Sigmoid colon (tissue), 7 donors: ENCODE data around the gene SHPK. TPM values are rescaled to one million over a fixed set of nuclear protein-coding genes. Genes with fewer than 3 reads are reported as not detected.

ENCODE experiments used
- DNase-seq: peaks from one replicate; pipeline ENCODE4 v3.0.0-alpha.2; 2019
- H3K27ac ChIP-seq, 4 donors: fragments of 200-600 bp; sonication (generic); one replicate each; pipeline ENCODE4 v1.5.1; 2016 to 2019; ENCODE audit warnings: mild to moderate bottlenecking in 1 of 4
- H3K27me3 ChIP-seq, 3 donors: fragments of 200-600 bp; sonication (generic); one replicate each; pipeline ENCODE4 v1.5.1; 2019; ENCODE audit warnings: mild to moderate bottlenecking in 1 of 3
- H3K36me3 ChIP-seq, 4 donors: fragments of 200-600 bp; sonication (generic); one replicate each; pipeline ENCODE4 v1.5.1; 2016 to 2019
- H3K4me1 ChIP-seq, 4 donors: fragments of 200-600 bp; sonication (generic); one replicate each; pipeline ENCODE4 v1.5.1; 2017 to 2019
- H3K4me3 ChIP-seq, 4 donors: fragments of 200-600 bp; sonication (generic); one replicate each; pipeline ENCODE4 v1.5.1; 2017 to 2019; ENCODE audit warnings: mild to moderate bottlenecking in 2 of 4, moderate library complexity in 1 of 4
- H3K9me3 ChIP-seq, 4 donors: fragments of 200-600 bp in 3 of 4; sonication (generic) in 3 of 4; one replicate each; pipeline versions ENCODE4 v1.5.1 to v1.6.1; 2013 to 2019
- CTCF ChIP-seq, 4 experiments: fragments of 450-650 bp in 3 of 4; fragments of 200-600 bp in 1 of 4; IDR thresholded peaks; one replicate each; pipeline ENCODE4 v1.5.1; 2016 to 2019; ENCODE audit warnings: antibody characterized with exemption in 4 of 4, mild to moderate bottlenecking in 3 of 4, moderate library complexity in 2 of 4
- EP300 ChIP-seq, 4 donors: sonication (generic); formaldehyde crosslinking; IDR thresholded peaks; one replicate each; pipeline ENCODE4 v1.6.1; 2017; ENCODE audit warnings: antibody characterized with exemption in 4 of 4
- POLR2A ChIP-seq, 2 donors: fragments of 450-650 bp; IDR thresholded peaks; one replicate each; pipeline ENCODE4 v1.6.1; 2016; ENCODE audit warnings: antibody characterized with exemption in 2 of 2, mild to moderate bottlenecking in 2 of 2, moderate library complexity in 2 of 2
- POLR2AphosphoS5 ChIP-seq, 4 donors: sonication (generic); formaldehyde crosslinking; IDR thresholded peaks; one replicate each; pipeline ENCODE4 v1.6.1; 2017; ENCODE audit warnings: antibody characterized with exemption in 4 of 4
- WGBS, 2 donors: extraction: QIAGEN DNeasy Blood & Tissue Kit; methylation state at CpG; one replicate each; pipeline ENCODE4 v1.1.7; 2013; 5-methylcytosine and 5-hydroxymethylcytosine counted together
- intact Hi-C: fragments of 100-400 bp; cut with DNase I; formaldehyde crosslinking; loops from one replicate; pipeline ENCODE4 v1.15.1; 2023
- polyA plus RNA-seq, 3 donors: library from polyadenylated mRNA; stranded (reverse); fragments of 200-250 nt; gene quantifications; one replicate each; pipeline ENCODE4 v1.2.3, GENCODE V29; 2013
- total RNA-seq, 4 donors: library from RNA; depleted of rRNA; stranded (reverse); fragments of >200 nt; gene quantifications; one replicate each; pipeline ENCODE4 v1.1.0, GENCODE V29; 2016
- donor health status: healthy with polysubstance abuse.
- donor health status: Bipolar disorder and iron deficiency.
- donor health status: healthy.

The SHPK gene
- total and polyA plus RNA-seq, 7 donors, result 5.8 to 12.7 (median 7.8) TPM

GRCh38 chr17:3592216-3592860 is 43.7 kb downstream of the SHPK start:
- no peak for DNase-seq
- Histone ChIP-seq H3K4me1 (peaks cover 0 to 8% (median 0%) of the 10 kb centered on the region in 4 donors), H3K36me3 (peaks cover 0 to 34% (median 10%) of the 10 kb centered on the region in 4 donors), H3K9me3 (no peaks in the 10 kb centered on the region), H3K27me3 (no peaks in the 10 kb centered on the region), H3K27ac (no peak overlapping the region), H3K4me3 (no peak overlapping the region)
- 92 to 94% methylated on average over 15 of the region's 15 CpGs for WGBS, 2 donors
- TF ChIP-seq EP300 (IDR thresholded peaks at IDR 0.05) (no peak), POLR2AphosphoS5 (IDR thresholded peaks at IDR 0.05) (no peak), CTCF (IDR thresholded peaks at IDR 0.05) (no peak), POLR2A (IDR thresholded peaks at IDR 0.05) (no peak)
- intact Hi-C loops, result no loop called here

DNA sequence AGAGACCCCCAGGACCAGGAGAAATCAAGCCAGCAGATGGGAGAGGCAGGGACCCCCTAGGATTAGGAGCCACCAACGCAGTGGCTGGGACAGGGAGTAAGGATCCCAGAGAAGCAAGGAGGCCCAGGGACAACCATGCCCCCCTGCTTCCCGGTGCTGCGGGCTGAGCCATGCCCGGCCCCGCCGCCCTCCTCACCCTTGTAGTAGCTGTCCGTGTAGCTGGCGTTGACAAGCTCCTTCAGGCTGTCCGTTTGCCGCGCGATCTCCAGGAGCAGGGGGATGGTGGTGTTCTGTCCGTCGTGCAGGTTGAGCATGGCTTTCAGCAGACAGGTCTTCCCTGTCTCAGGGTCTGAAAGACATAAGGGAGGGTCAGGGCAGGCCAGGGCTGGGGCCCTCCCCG is 45.3 kb downstream of the SHPK start:
- Histone ChIP-seq H3K4me1 (peaks cover 0 to 8% (median 0%) of the 10 kb centered on the region in 4 donors), H3K36me3 (peaks cover 0 to 49% (median 11%) of the 10 kb centered on the region in 4 donors), H3K27me3 (no peaks in the 10 kb centered on the region), H3K9me3 (no peaks in the 10 kb centered on the region), H3K4me3 (no peak overlapping the region), H3K27ac (no peak overlapping the region)
- TF ChIP-seq POLR2AphosphoS5 (IDR thresholded peaks at IDR 0.05) (no peak), POLR2A (IDR thresholded peaks at IDR 0.05) (no peak), EP300 (IDR thresholded peaks at IDR 0.05) (no peak), CTCF (IDR thresholded peaks at IDR 0.05) (no peak)
- no peak for DNase-seq
- intact Hi-C loops, result no loop called here
- WGBS, 2 donors, result 96 to 98% methylated on average over 15 of the region's 15 CpGs

DNA sequence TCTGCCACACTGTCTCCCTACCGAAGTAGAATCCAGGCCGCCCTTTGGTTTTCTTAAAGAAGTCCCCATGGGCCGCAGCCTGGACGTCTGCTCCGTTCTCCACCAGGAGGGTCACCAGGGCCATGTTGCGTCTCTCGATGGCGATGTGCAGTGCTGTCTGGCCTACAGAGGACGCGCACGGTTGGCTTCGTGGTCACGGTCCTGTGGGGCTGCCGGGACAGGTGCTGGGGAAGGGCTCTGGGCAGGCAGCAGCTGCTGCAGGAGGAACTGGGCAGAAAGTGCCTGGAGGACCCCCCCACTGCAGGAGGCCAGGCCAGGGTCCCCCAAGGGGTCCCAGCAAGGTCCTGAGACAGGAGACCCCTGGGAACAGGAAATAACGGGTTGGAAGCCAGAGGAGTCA is 45.8 kb downstream of the SHPK start:
- TF ChIP-seq POLR2AphosphoS5 (IDR thresholded peaks at IDR 0.05), result no peak
- no peak for TF ChIP-seq CTCF (IDR thresholded peaks at IDR 0.05)
- no peak for TF ChIP-seq POLR2A (IDR thresholded peaks at IDR 0.05)
- no peak for TF ChIP-seq EP300 (IDR thresholded peaks at IDR 0.05)
- WGBS, 2 donors, result 79 to 95% methylated on average over 15 of the region's 15 CpGs
- peaks cover 0 to 8% (median 0%) of the 10 kb centered on the region in 4 donors for H3K4me1 ChIP-seq
- H3K36me3 ChIP-seq, result peaks cover 0 to 55% (median 13%) of the 10 kb centered on the region in 4 donors
- DNase-seq, result no peak
- no peaks in the 10 kb centered on the region for H3K9me3 ChIP-seq
- H3K27me3 ChIP-seq, result no peaks in the 10 kb centered on the region
- no peak overlapping the region for H3K4me3 ChIP-seq
- intact Hi-C loops, result no loop called here
- H3K27ac ChIP-seq, result no peak overlapping the region

GRCh38 chr17:3589784-3590183 is 46.3 kb downstream of the SHPK start:
- no peak overlapping the region for H3K27ac ChIP-seq
- TF ChIP-seq CTCF (IDR thresholded peaks at IDR 0.05), result no peak
- TF ChIP-seq POLR2AphosphoS5 (IDR thresholded peaks at IDR 0.05), result no peak
- TF ChIP-seq POLR2A (IDR thresholded peaks at IDR 0.05), result no peak
- TF ChIP-seq EP300 (IDR thresholded peaks at IDR 0.05), result no peak
- intact Hi-C loops, result no loop called here
- H3K36me3 ChIP-seq, result peaks cover 0 to 59% (median 13%) of the 10 kb centered on the region in 4 donors
- H3K27me3 ChIP-seq, result no peaks in the 10 kb centered on the region
- H3K9me3 ChIP-seq, result no peaks in the 10 kb centered on the region
- H3K4me1 ChIP-seq, result peaks cover 0 to 8% (median 0%) of the 10 kb centered on the region in 4 donors
- WGBS, 2 donors, result 95 to 98% methylated on average over 22 of the region's 22 CpGs
- DNase-seq, result no peak
- no peak overlapping the region for H3K4me3 ChIP-seq

GRCh38 chr17:3585826-3586225 is 50.2 kb downstream of the SHPK start:
- Histone ChIP-seq H3K27me3 (no peaks in the 10 kb centered on the region), H3K4me1 (no peaks in the 10 kb centered on the region), H3K9me3 (no peaks in the 10 kb centered on the region), H3K4me3 (no peak overlapping the region), H3K36me3 (peaks cover 0 to 52% (median 13%) of the 10 kb centered on the region in 4 donors), H3K27ac (no peak overlapping the region)
- intact Hi-C loops, result no loop called here
- 96% methylated on average over 17 of the region's 17 CpGs for WGBS, 2 donors
- TF ChIP-seq EP300 (IDR thresholded peaks at IDR 0.05) (no peak), CTCF (IDR thresholded peaks at IDR 0.05) (no peak), POLR2AphosphoS5 (IDR thresholded peaks at IDR 0.05) (no peak), POLR2A (IDR thresholded peaks at IDR 0.05) (no peak)
- no peak for DNase-seq
